Choroid plexus epithelial cell (primary cell): ENCODE measurements around the gene HLX.

Source experiments
- DNase-seq: peaks from one replicate; pipeline ENCODE4 v3.0.0-alpha.2; 2010; ENCODE audit warnings: low read depth
- H3K4me3 ChIP-seq: 2 replicates; pipeline ENCODE4 v1.5.1; 2011; ENCODE audit warnings: low read depth, mild to moderate bottlenecking, control low read depth, low read length, moderate library complexity
- TF ChIP-seq, protein P1 (sequence below): conservative IDR thresholded peaks from 2 replicates; pipeline ENCODE4 v1.5.1; 2011; ENCODE audit warnings: low read depth, mild to moderate bottlenecking, control low read depth, inconsistent platforms, low read length, moderate library complexity

The HLX gene

DNA sequence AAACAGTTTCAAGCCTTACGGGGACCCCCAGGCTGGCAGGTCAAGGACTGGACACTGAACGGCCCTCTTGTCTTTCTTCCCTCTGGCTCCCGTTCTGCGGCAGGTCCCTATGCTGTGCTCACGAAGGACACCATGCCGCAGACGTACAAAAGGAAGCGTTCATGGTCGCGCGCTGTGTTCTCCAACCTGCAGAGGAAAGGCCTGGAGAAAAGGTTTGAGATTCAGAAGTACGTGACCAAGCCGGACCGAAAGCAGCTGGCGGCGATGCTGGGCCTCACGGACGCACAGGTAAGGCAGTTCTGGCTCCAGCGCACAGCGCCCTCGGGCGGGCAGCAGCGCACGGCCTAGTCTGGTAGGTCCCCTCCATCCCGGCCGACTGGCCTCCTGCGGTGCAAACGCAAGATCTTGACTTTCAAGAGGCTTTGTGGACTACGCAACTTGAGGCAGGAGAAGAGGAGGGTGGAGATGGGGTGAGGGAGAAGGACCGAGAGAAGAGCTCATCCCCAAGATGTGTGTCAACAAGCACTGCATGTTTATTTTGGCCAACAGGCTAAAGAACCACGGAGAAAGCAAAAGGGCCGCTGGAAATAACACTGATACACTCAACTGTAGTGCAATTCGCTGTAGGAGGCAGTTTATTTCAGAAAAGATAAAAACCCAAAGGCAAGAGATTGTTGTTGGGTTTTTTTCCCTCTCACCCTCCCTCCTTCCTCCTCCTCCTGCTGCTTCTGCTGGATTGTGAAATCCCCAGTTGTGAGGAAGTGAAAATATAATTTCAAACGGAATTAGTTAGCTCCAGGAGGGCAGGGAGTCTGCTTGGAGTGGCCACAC lies 3.0 kb downstream of the HLX start:
- peak overlapping the region; percentile 8 for H3K4me3 ChIP-seq
- TF ChIP-seq, protein P1, sequence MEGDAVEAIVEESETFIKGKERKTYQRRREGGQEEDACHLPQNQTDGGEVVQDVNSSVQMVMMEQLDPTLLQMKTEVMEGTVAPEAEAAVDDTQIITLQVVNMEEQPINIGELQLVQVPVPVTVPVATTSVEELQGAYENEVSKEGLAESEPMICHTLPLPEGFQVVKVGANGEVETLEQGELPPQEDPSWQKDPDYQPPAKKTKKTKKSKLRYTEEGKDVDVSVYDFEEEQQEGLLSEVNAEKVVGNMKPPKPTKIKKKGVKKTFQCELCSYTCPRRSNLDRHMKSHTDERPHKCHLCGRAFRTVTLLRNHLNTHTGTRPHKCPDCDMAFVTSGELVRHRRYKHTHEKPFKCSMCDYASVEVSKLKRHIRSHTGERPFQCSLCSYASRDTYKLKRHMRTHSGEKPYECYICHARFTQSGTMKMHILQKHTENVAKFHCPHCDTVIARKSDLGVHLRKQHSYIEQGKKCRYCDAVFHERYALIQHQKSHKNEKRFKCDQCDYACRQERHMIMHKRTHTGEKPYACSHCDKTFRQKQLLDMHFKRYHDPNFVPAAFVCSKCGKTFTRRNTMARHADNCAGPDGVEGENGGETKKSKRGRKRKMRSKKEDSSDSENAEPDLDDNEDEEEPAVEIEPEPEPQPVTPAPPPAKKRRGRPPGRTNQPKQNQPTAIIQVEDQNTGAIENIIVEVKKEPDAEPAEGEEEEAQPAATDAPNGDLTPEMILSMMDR: peak; percentile 44
- peak; percentile 67 for DNase-seq

DNA sequence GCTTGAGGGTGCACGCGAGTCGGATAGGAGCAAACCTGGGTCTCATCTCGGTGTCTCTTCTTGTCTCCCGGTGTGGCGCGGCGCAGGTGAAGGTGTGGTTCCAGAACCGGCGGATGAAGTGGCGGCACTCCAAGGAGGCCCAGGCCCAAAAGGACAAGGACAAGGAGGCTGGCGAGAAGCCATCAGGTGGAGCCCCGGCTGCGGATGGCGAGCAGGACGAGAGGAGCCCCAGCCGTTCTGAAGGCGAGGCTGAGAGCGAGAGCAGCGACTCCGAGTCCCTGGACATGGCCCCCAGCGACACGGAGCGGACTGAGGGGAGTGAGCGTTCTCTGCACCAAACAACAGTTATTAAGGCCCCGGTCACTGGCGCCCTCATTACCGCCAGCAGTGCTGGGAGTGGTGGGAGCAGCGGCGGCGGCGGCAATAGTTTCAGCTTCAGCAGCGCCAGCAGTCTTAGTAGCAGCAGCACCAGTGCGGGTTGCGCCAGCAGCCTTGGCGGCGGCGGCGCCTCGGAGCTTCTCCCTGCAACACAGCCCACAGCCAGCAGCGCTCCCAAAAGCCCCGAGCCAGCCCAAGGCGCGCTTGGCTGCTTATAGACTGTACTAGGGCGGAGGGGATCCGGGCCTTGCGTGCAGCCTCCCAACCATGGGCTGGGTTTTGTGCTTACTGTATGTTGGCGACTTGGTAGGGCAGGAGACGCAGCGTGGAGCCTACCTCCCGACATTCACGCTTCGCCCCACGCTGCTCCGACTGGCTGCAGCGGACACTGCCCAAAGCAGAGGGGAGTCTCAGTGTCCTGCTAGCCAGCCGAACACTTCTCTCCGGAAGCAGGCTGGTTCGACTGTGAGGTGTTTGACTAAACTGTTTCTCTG lies 5.1 kb downstream of the HLX start:
- H3K4me3 ChIP-seq: peak overlapping the region; percentile 28
- TF ChIP-seq, protein P1: no peak
- DNase-seq: peak; percentile 57

DNA sequence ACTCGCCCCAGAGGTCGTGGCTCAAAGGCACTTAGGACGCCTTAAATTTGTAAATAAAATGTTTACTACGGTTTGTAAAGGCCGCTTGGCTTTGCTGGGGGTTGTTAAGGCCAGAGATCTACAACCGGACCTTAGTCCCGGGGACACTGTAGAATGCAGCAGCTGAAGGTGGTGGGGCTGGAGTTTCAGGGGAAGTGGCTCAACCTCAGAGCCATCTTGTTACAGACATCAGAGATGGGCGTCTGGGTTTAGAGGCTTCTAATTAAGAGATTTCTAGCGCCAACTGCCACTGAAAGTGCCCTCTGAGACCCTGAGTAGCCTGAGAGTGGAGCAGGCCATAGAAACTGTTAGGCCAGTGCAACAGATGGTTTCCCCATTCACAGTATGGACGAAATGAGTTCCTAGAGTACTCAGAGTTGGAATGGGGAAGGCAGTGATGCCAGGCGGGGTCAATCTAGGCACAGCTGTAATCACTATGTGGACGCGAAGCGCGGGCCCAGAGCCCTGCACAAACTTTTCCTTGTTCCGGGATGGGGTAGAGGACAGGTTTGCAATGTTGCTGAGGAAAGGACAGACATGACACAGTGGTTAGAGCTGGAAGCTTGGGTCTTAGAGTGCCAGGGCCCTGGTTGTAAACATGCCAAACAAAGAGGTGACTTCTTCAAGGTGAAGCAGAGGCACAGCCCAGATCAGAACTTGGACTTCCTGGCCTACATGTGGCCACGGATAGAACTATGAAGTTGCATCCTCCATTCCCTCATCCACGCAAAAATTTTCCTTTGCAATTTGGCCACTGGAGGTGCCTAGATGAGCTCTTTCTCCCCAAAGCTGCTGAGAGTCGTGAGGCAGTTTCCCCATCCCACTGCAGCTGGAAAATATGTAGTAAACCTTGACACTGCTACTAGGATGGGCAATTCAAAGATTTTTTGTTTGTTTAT lies 6.0 kb downstream of the HLX start:
- TF ChIP-seq, protein P1: no peak
- no peak overlapping the region for H3K4me3 ChIP-seq
- no peak for DNase-seq

DNA sequence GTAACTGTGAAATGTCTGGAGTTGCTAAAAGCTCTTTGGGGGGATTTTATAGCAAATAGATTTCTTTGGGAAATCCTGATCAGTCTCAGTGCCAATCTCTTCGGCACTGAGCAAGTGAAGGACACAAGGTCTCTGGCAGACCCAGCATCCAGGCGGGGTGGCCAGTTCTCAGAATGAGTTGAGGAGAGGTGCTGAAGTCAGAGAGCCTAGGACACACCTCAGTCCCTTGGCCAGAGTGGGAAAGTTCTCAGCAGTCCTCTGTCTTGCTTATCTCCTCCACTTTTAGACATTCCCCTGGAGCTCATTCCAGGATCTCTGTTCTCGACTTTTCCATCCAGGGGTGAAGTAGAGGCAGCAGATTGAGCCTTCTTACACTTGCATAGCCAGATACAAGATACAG lies 6.7 kb downstream of the HLX start:
- H3K4me3 ChIP-seq: no peak overlapping the region
- TF ChIP-seq, protein P1: no peak
- DNase-seq: no peak

DNA sequence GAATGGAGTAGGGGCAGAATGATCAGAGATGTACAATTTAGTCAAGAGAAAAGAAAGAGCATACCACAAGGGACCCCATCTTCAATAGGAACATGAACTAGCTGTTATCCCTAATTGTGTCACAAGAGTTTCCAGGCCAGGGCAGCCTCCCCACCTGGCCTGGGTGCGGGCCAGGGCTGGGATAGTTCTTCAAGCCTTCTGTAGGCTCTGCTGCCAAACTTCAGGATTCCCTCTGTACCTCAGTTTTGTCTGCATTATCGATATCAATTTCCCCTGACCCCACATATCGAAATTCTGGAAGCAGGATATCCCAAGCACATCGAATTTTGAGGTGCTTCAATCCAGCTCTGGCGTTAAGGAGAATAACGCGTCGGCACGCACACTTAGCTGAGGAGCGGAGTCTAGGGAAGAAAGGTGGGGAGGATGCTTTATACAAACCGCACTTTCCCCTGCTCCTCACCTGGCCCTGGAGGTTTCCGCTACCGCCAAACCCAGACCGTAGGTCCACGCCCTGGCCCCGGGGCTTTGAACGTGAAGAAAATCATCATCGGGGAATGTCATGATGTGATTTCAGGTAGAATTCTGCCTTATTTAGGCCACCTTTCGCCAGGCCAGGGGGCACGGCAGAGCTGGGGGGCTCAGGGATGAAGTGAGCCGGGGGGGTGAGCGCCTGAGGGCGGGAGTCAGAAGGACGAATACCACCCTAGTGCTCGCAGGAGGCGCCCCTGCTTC lies 7.4 kb downstream of the HLX start:
- TF ChIP-seq, protein P1: no peak
- no peak for DNase-seq
- H3K4me3 ChIP-seq: no peak overlapping the region

DNA sequence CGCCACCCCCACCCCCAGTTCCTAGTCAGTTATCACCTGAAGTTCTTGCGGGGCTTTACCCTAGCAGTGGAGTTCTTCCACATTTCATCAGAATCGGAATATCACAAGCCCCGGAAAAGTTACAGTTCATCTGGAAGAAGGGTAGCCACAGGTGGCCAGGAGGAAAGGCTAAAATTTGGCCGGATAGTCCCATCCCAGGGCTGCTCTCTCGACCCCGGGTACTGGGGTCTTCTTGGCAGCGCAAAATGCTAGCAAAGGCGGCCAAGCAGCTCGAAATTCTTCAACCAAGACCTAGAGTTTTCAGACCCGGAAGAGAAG lies 7.9 kb downstream of the HLX start:
- no peak overlapping the region for H3K4me3 ChIP-seq
- TF ChIP-seq, protein P1: peak; percentile 2
- no peak for DNase-seq
